ENCODE data around the gene SMYD3.

GRCh38 chr1:246104927-246105326 lies 402.2 kb downstream of the SMYD3 start:
- TF ChIP-seq CTCF (IDR thresholded peaks at IDR 0.05), result no peak
- no peak for TF ChIP-seq POLR2A (IDR thresholded peaks at IDR 0.05)
